ENCODE measurements around the gene HINFP.

The HINFP gene, protein sequence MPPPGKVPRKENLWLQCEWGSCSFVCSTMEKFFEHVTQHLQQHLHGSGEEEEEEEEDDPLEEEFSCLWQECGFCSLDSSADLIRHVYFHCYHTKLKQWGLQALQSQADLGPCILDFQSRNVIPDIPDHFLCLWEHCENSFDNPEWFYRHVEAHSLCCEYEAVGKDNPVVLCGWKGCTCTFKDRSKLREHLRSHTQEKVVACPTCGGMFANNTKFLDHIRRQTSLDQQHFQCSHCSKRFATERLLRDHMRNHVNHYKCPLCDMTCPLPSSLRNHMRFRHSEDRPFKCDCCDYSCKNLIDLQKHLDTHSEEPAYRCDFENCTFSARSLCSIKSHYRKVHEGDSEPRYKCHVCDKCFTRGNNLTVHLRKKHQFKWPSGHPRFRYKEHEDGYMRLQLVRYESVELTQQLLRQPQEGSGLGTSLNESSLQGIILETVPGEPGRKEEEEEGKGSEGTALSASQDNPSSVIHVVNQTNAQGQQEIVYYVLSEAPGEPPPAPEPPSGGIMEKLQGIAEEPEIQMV

GRCh38 chr11:119121008-119121810 lies at the start of gene HINFP:
HINFP (plus strand) TSS chr11:119121580; CDS start chr11:119126945, 5,365 bp downstream.
- Histone ChIP-seq H3K9ac (ENCODE audit: low read depth in 1 of 2, low read length in 2 of 2) (peak within 1 kb of the TSS; percentile 88 to 92), H3K36me3 (ENCODE audit: control insufficient read depth in 2 of 2, insufficient read depth in 2 of 2, low read length in 2 of 2) (peaks cover 8 to 18% of the 10 kb centered on the region in 2 donors), H3K27me3 (ENCODE audit: control insufficient read depth in 2 of 2, insufficient read depth in 2 of 2, low read length in 2 of 2) (no peaks in the 10 kb centered on the region), H3K4me3 (ENCODE audit: low read length in 2 of 2) (peak within 1 kb of the TSS; percentile 93 to 100), H3K27ac (ENCODE audit: low read depth in 2 of 2, low read length in 2 of 2) (peak within 1 kb of the TSS; percentile 82 to 89), H3K9me3 (ENCODE audit: control insufficient read depth in 2 of 2, low read length in 2 of 2) (no peaks in the 10 kb centered on the region), H3K4me1 (ENCODE audit: control insufficient read depth in 2 of 2, insufficient read depth in 2 of 2, low read length in 2 of 2) (peaks cover 21 to 27% of the 10 kb centered on the region in 2 donors)

GRCh38 chr11:119077839-119078238 lies 43.5 kb upstream of the HINFP start:
- Histone ChIP-seq H3K9me3 (ENCODE audit: control insufficient read depth in 2 of 2, low read length in 2 of 2) (no peaks in the 10 kb centered on the region), H3K27me3 (ENCODE audit: control insufficient read depth in 2 of 2, insufficient read depth in 2 of 2, low read length in 2 of 2) (no peaks in the 10 kb centered on the region), H3K9ac (ENCODE audit: low read depth in 1 of 2, low read length in 2 of 2) (no peak overlapping the region), H3K4me1 (ENCODE audit: control insufficient read depth in 2 of 2, insufficient read depth in 2 of 2, low read length in 2 of 2) (no peaks in the 10 kb centered on the region), H3K4me3 (ENCODE audit: low read length in 2 of 2) (no peak overlapping the region), H3K27ac (ENCODE audit: low read depth in 2 of 2, low read length in 2 of 2) (no peak overlapping the region), H3K36me3 (ENCODE audit: control insufficient read depth in 2 of 2, insufficient read depth in 2 of 2, low read length in 2 of 2) (peaks cover 61 to 68% of the 10 kb centered on the region in 2 donors)

DNA sequence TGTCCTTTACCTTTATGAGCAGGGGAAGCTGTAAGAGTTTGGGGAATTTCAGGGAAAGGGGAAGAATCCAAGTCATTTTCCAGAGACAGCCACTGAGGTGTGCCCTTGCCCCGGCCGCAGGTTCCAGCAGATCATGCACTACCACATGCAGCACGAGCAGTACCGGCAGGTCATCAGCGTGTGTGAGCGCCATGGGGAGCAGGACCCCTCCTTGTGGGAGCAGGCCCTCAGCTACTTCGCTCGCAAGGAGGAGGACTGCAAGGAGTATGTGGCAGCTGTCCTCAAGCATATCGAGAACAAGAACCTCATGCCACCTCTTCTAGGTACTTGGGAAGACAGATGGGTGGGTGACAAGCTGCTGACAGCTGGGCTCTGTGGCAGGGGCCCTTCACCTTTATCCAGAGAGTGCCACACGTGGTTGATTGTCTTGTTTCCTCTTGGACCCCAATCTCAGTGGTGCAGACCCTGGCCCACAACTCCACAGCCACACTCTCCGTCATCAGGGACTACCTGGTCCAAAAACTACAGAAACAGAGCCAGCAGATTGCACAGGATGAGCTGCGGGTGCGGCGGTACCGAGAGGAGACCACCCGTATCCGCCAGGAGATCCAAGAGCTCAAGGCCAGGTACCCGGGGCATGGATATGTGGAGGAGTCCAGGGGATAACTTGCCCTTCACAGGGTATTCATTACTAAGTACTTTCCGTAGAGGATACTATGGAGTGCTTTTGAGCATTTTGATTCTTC lies 42.5 kb upstream of the HINFP start:
- Histone ChIP-seq H3K4me3 (ENCODE audit: low read length in 2 of 2) (no peak overlapping the region), H3K27ac (ENCODE audit: low read depth in 2 of 2, low read length in 2 of 2) (no peak overlapping the region), H3K9me3 (ENCODE audit: control insufficient read depth in 2 of 2, low read length in 2 of 2) (no peaks in the 10 kb centered on the region), H3K36me3 (ENCODE audit: control insufficient read depth in 2 of 2, insufficient read depth in 2 of 2, low read length in 2 of 2) (peaks cover 51 to 58% of the 10 kb centered on the region in 2 donors), H3K4me1 (ENCODE audit: control insufficient read depth in 2 of 2, insufficient read depth in 2 of 2, low read length in 2 of 2) (no peaks in the 10 kb centered on the region), H3K27me3 (ENCODE audit: control insufficient read depth in 2 of 2, insufficient read depth in 2 of 2, low read length in 2 of 2) (no peaks in the 10 kb centered on the region), H3K9ac (ENCODE audit: low read depth in 1 of 2, low read length in 2 of 2) (no peak overlapping the region)

DNA sequence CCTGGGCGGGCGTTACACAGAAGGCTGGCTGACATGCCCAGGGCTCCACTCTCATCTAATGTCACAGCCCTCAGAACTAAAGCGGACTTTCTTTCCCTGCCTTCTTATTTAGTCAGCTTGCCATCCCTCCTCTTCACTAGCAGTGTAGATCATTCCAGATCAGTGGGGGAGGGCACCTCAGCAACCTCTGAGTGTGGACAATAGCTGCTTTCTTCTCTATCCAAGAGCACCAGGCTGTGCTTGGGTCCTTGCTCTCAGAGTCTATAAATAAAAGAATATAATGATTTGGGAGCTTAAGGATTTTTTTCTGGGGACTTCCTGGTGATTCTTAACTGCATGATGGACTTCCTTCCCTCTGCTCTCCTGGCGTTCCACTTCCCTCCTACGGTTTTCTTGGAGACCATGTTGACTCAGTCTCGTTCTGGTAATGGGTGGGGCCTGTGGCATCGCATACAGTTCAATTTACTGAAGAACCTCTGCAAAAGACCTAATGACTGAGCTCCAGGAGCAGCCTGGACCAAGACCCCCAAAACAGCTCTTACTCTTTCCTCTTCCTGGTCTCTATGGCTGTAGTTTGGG lies 39.6 kb upstream of the HINFP start:
- Histone ChIP-seq H3K9ac (ENCODE audit: low read depth in 1 of 2, low read length in 2 of 2) (no peak overlapping the region), H3K4me1 (ENCODE audit: control insufficient read depth in 2 of 2, insufficient read depth in 2 of 2, low read length in 2 of 2) (peaks cover 8 to 10% of the 10 kb centered on the region in 2 donors), H3K4me3 (ENCODE audit: low read length in 2 of 2) (no peak overlapping the region), H3K36me3 (ENCODE audit: control insufficient read depth in 2 of 2, insufficient read depth in 2 of 2, low read length in 2 of 2) (peaks cover 46 to 47% of the 10 kb centered on the region in 2 donors), H3K27me3 (ENCODE audit: control insufficient read depth in 2 of 2, insufficient read depth in 2 of 2, low read length in 2 of 2) (no peaks in the 10 kb centered on the region), H3K9me3 (ENCODE audit: control insufficient read depth in 2 of 2, low read length in 2 of 2) (no peaks in the 10 kb centered on the region), H3K27ac (ENCODE audit: low read depth in 2 of 2, low read length in 2 of 2) (no peak overlapping the region)

DNA sequence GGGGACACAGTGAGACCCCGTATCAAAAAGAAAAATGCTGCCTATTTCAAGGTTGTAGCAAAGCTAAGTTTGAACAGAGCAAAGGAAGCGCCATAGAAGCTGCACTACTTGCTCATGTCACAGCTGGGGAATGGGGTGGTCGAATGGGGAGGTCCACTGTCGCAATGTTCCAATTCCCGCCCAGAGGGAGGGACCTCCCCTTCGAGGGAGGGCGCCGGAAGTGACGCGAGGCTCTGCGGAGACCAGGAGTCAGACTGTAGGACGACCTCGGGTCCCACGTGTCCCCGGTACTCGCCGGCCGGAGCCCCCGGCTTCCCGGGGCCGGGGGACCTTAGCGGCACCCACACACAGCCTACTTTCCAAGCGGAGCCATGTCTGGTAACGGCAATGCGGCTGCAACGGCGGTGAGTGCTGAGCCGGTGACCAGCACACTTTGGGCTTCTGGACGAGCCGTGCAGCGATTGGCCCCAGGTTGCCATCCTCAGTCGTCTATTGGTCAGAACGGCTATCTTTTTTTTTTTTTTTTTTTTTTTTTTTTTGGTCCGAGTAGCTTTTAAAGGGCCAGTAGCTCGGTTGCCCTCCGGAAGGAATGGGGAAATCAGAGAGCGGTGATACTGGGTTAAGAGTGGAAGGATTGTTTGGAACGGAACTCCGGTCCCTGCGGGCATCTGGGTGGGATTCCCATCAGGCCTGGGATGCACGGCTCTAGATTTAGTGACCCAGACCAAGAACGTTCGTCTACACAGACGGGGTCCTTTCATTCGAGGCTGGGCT lies 36.5 kb upstream of the HINFP start, which contains the start of gene HMBS:
Gene HMBS (plus strand): TSS at position 219 of the 774 bp plus-strand sequence. CDS start 153 bp downstream, at position 372.
- Histone ChIP-seq H3K4me1 (ENCODE audit: control insufficient read depth in 2 of 2, insufficient read depth in 2 of 2, low read length in 2 of 2) (peaks cover 8 to 13% of the 10 kb centered on the region in 2 donors), H3K36me3 (ENCODE audit: control insufficient read depth in 2 of 2, insufficient read depth in 2 of 2, low read length in 2 of 2) (peaks cover 16 to 22% of the 10 kb centered on the region in 2 donors), H3K27ac (ENCODE audit: low read depth in 2 of 2, low read length in 2 of 2) (peak within 1 kb of the TSS; percentile 83 to 93), H3K27me3 (ENCODE audit: control insufficient read depth in 2 of 2, insufficient read depth in 2 of 2, low read length in 2 of 2) (no peaks in the 10 kb centered on the region), H3K4me3 (ENCODE audit: low read length in 2 of 2) (peak within 1 kb of the TSS; percentile 86 to 97), H3K9ac (ENCODE audit: low read depth in 1 of 2, low read length in 2 of 2) (peak within 1 kb of the TSS; percentile 81 to 94), H3K9me3 (ENCODE audit: control insufficient read depth in 2 of 2, low read length in 2 of 2) (no peaks in the 10 kb centered on the region)

DNA sequence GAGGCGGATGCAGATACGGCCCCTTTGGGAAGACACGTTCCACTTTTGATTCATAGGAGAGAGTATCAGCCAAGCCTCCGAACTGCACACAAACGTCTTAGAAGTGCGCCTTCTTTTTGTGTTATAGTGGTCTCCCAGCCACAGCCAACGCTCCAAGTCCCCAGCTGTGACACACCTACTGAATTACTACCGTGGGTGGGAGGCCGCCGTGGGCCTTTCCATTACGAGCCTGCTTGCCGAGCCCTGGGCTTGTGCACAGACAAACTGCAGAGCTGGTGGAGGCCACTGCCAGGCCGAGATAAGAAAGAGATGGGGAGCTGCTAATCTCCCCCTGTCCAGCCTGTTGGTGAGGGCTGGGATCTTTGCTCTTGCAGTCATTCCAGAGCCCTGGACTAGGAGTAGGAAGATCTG lies 35.9 kb upstream of the HINFP start:
- H3K9me3 ChIP-seq (ENCODE audit: control insufficient read depth in 2 of 2, low read length in 2 of 2), result no peaks in the 10 kb centered on the region
- H3K9ac ChIP-seq (ENCODE audit: low read depth in 1 of 2, low read length in 2 of 2), result peak overlapping the region; percentile 81 to 94
- no peaks in the 10 kb centered on the region for H3K27me3 ChIP-seq (ENCODE audit: control insufficient read depth in 2 of 2, insufficient read depth in 2 of 2, low read length in 2 of 2)
- peak overlapping the region; percentile 86 to 97 for H3K4me3 ChIP-seq (ENCODE audit: low read length in 2 of 2)
- H3K36me3 ChIP-seq (ENCODE audit: control insufficient read depth in 2 of 2, insufficient read depth in 2 of 2, low read length in 2 of 2), result peaks cover 16 to 22% of the 10 kb centered on the region in 2 donors
- peaks cover 8 to 13% of the 10 kb centered on the region in 2 donors for H3K4me1 ChIP-seq (ENCODE audit: control insufficient read depth in 2 of 2, insufficient read depth in 2 of 2, low read length in 2 of 2)
- H3K27ac ChIP-seq (ENCODE audit: low read depth in 2 of 2, low read length in 2 of 2), result peak overlapping the region; percentile 83 to 93

- no peak overlapping the region for H3K9ac ChIP-seq (ENCODE audit: low read depth in 1 of 2, low read length in 2 of 2)
- no peaks in the 10 kb centered on the region for H3K9me3 ChIP-seq (ENCODE audit: control insufficient read depth in 2 of 2, low read length in 2 of 2)
- H3K36me3 ChIP-seq (ENCODE audit: control insufficient read depth in 2 of 2, insufficient read depth in 2 of 2, low read length in 2 of 2), result peaks cover 6 to 9% of the 10 kb centered on the region in 2 donors
- no peak overlapping the region for H3K27ac ChIP-seq (ENCODE audit: low read depth in 2 of 2, low read length in 2 of 2)
- H3K4me1 ChIP-seq (ENCODE audit: control insufficient read depth in 2 of 2, insufficient read depth in 2 of 2, low read length in 2 of 2), result peaks cover 8 to 13% of the 10 kb centered on the region in 2 donors
- H3K4me3 ChIP-seq (ENCODE audit: low read length in 2 of 2), result no peak overlapping the region
- H3K27me3 ChIP-seq (ENCODE audit: control insufficient read depth in 2 of 2, insufficient read depth in 2 of 2, low read length in 2 of 2), result no peaks in the 10 kb centered on the region
Measured at GRCh38 chr11:119087123-119087522, 34.3 kb upstream of the HINFP start.

DNA sequence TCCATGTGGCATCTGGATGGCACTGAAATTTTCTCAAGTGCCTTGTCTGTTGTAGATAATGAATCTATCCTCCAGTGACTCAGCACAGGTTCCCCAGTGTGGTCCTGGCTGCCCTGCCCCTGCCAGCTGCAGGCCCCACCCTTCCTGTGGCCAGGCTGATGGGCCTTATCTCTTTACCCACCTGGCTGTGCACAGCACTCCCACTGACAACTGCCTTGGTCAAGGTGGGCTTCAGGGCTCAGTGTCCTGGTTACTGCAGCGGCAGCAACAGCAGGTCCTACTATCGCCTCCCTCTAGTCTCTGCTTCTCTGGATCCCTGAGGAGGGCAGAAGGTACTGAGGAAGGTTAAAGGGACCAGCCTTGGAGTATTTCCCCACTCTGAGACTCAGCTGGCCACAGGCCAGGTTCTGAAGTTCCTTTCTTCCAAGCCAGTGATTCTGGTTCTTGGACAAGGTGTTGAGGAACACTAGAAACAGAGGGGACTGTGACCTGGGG lies 33.6 kb upstream of the HINFP start:
- no peaks in the 10 kb centered on the region for H3K9me3 ChIP-seq (ENCODE audit: control insufficient read depth in 2 of 2, low read length in 2 of 2)
- H3K27me3 ChIP-seq (ENCODE audit: control insufficient read depth in 2 of 2, insufficient read depth in 2 of 2, low read length in 2 of 2), result no peaks in the 10 kb centered on the region
- H3K9ac ChIP-seq (ENCODE audit: low read depth in 1 of 2, low read length in 2 of 2), result no peak overlapping the region
- peaks cover 2 to 7% of the 10 kb centered on the region in 2 donors for H3K36me3 ChIP-seq (ENCODE audit: control insufficient read depth in 2 of 2, insufficient read depth in 2 of 2, low read length in 2 of 2)
- H3K27ac ChIP-seq (ENCODE audit: low read depth in 2 of 2, low read length in 2 of 2), result no peak overlapping the region
- H3K4me3 ChIP-seq (ENCODE audit: low read length in 2 of 2), result no peak overlapping the region
- peaks cover 10 to 16% of the 10 kb centered on the region in 2 donors for H3K4me1 ChIP-seq (ENCODE audit: control insufficient read depth in 2 of 2, insufficient read depth in 2 of 2, low read length in 2 of 2)
